ENCODE results near the gene WFDC12.

Gene WFDC12

DNA sequence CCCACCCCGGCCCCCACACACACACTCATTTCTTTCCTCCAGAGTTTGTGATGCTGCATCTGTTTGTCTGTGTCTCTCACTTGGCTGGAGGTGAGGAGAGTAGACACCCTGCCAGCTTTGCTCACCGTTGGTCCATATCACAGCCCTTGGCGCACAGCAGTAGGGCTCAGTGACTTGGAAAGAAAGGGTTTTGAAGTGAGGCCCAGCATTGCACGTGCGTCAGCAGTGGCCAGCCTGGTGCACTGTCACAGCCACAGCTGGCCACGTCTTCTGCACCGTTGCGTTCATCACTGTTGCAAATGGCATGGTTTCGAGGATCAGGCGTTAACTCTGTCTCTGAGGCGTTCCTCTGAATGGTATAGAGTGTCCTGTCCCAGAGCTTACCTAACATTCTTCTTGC, 13.0 kb downstream of the WFDC12 start:
- Histone ChIP-seq H3K27ac (no peak overlapping the region), H3K9me3 (no peaks in the 10 kb centered on the region), H3K36me3 (no peaks in the 10 kb centered on the region), H3K4me1 (ENCODE audit: control insufficient read depth in 1 of 2, insufficient read depth in 1 of 2, low read depth in 1 of 2, low read length in 1 of 2) (no peaks in the 10 kb centered on the region), H3K4me3 (ENCODE audit: low read depth in 1 of 2, low read length in 1 of 2) (no peak overlapping the region), H3K27me3 (peaks cover 57% of the 10 kb centered on the region)
- TF ChIP-seq, protein P1, sequence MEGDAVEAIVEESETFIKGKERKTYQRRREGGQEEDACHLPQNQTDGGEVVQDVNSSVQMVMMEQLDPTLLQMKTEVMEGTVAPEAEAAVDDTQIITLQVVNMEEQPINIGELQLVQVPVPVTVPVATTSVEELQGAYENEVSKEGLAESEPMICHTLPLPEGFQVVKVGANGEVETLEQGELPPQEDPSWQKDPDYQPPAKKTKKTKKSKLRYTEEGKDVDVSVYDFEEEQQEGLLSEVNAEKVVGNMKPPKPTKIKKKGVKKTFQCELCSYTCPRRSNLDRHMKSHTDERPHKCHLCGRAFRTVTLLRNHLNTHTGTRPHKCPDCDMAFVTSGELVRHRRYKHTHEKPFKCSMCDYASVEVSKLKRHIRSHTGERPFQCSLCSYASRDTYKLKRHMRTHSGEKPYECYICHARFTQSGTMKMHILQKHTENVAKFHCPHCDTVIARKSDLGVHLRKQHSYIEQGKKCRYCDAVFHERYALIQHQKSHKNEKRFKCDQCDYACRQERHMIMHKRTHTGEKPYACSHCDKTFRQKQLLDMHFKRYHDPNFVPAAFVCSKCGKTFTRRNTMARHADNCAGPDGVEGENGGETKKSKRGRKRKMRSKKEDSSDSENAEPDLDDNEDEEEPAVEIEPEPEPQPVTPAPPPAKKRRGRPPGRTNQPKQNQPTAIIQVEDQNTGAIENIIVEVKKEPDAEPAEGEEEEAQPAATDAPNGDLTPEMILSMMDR (IDR thresholded peaks at IDR 0.05), result no peak

DNA sequence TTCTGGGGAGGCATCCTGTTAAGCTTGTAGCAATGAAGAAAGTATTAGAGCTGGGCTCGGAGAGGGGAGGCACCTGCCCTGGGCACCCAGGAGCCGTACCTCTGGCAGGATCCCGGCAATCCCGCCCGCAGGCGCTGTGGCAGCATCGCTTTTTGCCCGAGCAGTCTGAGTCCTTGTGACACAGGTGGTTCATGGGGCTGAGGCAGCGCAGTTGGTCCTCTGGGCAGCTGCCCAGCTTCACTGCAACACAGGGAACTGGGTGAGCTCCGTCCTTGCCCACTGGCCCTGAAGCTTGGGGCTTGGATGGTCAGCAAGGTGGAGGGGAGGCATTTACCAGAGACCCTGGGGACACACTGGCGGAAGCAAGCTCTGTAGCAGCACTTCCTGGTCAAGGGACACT, 14.0 kb downstream of the WFDC12 start:
- Histone ChIP-seq H3K9me3 (no peaks in the 10 kb centered on the region), H3K4me3 (ENCODE audit: low read depth in 1 of 2, low read length in 1 of 2) (no peak overlapping the region), H3K27me3 (peaks cover 57% of the 10 kb centered on the region), H3K4me1 (ENCODE audit: control insufficient read depth in 1 of 2, insufficient read depth in 1 of 2, low read depth in 1 of 2, low read length in 1 of 2) (no peaks in the 10 kb centered on the region), H3K27ac (no peak overlapping the region), H3K36me3 (no peaks in the 10 kb centered on the region)
- TF ChIP-seq, protein P1 (IDR thresholded peaks at IDR 0.05), result no peak

DNA sequence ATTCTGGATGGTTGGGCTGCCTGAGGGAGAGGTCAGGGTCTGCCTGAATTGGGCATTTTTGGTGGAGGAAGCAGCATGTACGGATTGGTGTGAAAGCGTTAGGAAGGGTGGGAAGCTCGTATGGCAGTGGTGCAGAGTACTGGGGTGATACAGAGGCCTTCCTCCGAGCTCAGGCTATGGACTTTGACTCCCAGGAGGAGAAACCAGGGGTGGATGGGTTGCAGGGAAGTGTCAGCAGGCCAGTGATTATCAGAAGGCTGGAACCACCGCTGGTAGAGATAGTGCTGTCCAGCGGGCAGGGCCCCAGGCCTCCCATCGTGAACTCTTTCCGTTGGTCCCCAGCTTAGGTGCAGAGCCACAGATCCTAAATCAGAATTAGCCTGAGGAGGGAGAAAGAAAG, 14.6 kb downstream of the WFDC12 start:
- no peaks in the 10 kb centered on the region for H3K4me1 ChIP-seq (ENCODE audit: control insufficient read depth in 1 of 2, insufficient read depth in 1 of 2, low read depth in 1 of 2, low read length in 1 of 2)
- peaks cover 53% of the 10 kb centered on the region for H3K27me3 ChIP-seq
- H3K27ac ChIP-seq, result no peak overlapping the region
- H3K36me3 ChIP-seq, result no peaks in the 10 kb centered on the region
- TF ChIP-seq, protein P1 (IDR thresholded peaks at IDR 0.05), result no peak
- no peaks in the 10 kb centered on the region for H3K9me3 ChIP-seq
- no peak overlapping the region for H3K4me3 ChIP-seq (ENCODE audit: low read depth in 1 of 2, low read length in 1 of 2)

DNA sequence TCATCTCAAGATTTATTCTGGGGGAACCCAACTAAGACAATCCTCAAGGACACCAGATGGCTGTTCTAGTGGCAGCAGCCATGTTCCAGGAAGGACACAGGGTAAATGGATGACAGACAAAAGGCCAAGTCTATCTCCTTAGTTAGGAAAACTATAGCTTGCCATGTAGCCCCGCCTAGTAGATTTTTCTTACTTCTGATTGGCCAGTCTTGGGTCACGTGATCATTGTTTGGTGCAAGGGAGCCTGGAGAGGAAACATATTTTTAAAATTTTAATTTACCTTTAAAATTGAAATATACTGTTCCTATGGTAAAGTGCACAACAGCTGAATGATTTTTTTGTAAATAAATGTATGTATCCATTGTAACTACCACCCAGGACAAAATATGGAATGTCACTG, 18.9 kb downstream of the WFDC12 start:
- Histone ChIP-seq H3K27me3 (peaks cover 70% of the 10 kb centered on the region), H3K9me3 (no peaks in the 10 kb centered on the region), H3K36me3 (no peaks in the 10 kb centered on the region), H3K27ac (no peak overlapping the region), H3K4me3 (ENCODE audit: low read depth in 1 of 2, low read length in 1 of 2) (no peak overlapping the region), H3K4me1 (ENCODE audit: control insufficient read depth in 1 of 2, insufficient read depth in 1 of 2, low read depth in 1 of 2, low read length in 1 of 2) (peaks cover 0 to 6% of the 10 kb centered on the region in 2 experiments)
- TF ChIP-seq, protein P1 (IDR thresholded peaks at IDR 0.05), result no peak

DNA sequence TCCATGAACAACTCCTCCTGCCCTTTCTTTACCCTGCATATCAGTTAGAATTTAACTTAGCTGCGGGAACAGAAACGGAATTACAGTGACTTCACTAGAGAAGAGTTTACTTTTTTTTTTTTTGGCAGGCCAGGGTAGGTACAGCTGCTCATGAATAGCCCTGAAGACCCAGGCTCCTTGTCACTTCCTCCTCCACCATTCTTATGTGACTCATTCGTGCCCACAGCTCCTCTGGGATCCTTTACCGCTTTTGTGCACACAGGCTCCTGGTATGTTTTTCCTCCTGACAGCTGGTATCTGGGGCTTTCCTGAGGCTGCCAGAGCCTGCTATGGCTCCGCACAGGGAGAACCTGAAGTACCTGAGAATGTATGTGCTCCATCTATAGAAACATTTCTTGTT, 19.5 kb downstream of the WFDC12 start:
- Histone ChIP-seq H3K36me3 (no peaks in the 10 kb centered on the region), H3K4me1 (ENCODE audit: control insufficient read depth in 1 of 2, insufficient read depth in 1 of 2, low read depth in 1 of 2, low read length in 1 of 2) (peaks cover 0 to 6% of the 10 kb centered on the region in 2 experiments), H3K9me3 (no peaks in the 10 kb centered on the region), H3K27ac (no peak overlapping the region), H3K27me3 (peaks cover 75% of the 10 kb centered on the region), H3K4me3 (ENCODE audit: low read depth in 1 of 2, low read length in 1 of 2) (no peak overlapping the region)
- TF ChIP-seq, protein P1 (IDR thresholded peaks at IDR 0.05), result no peak

DNA sequence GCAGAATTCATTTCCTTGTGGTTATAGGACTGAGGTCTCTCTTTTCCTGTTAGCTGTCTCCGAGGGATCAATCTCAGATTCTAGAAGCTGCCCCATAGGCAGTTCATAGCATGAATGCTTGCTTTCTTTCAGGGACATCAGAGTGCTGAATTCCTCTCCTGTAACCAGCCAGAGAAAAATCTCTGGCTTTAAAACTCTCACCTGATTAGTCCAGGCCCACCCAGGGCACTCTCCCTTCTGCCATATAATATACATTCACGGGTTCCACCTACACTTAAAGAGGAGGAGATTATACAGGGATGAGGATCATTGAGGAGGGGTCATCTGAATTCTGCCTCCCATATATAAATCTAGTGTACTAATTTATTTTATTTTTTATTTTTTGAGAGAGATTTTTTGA, 21.2 kb downstream of the WFDC12 start:
- no peaks in the 10 kb centered on the region for H3K36me3 ChIP-seq
- H3K27me3 ChIP-seq, result peaks cover 90% of the 10 kb centered on the region
- no peaks in the 10 kb centered on the region for H3K9me3 ChIP-seq
- no peak overlapping the region for H3K4me3 ChIP-seq (ENCODE audit: low read depth in 1 of 2, low read length in 1 of 2)
- H3K27ac ChIP-seq, result no peak overlapping the region
- H3K4me1 ChIP-seq (ENCODE audit: control insufficient read depth in 1 of 2, insufficient read depth in 1 of 2, low read depth in 1 of 2, low read length in 1 of 2), result peaks cover 7 to 8% of the 10 kb centered on the region in 2 experiments
- TF ChIP-seq, protein P1 (IDR thresholded peaks at IDR 0.05), result no peak

Measured in neutrophil (primary cell).